SK-N-SH (cell line): Measurements from ENCODE around the gene TTC32. TPM values are rescaled to one million over a fixed set of nuclear protein-coding genes. Genes with fewer than 3 reads are reported as not detected.

Experiments used
- CTCF ChIA-PET: fragments of 300-600, 350-600 bp; formaldehyde crosslinking; extraction: SDS; loops from one replicate; lab custom pipeline; 2021; lab: Yijun Ruan, JAX
- POLR2A ChIA-PET: fragments of 350-600 bp; sonication (Branson Sonifier 250); formaldehyde crosslinking; extraction: SDS; loops from one replicate; lab custom pipeline; 2020; ENCODE audit warnings: antibody characterized with exemption, inconsistent platforms; lab: Yijun Ruan, JAX
- DNase-seq: peaks from one replicate; pipeline ENCODE4 v3.0.0; 2012
- H2AFZ ChIP-seq: fragments of 200-600 bp; sonication (generic); 2 replicates; pipeline ENCODE4 v1.8.1; 2016; ENCODE audit warnings: antibody characterized with exemption, mild to moderate bottlenecking, low read depth
- H3F3A ChIP-seq: fragments of 200-600 bp; sonication (generic); replicated peaks from 2 replicates; pipeline ENCODE3; 2016; ENCODE audit warnings: antibody characterized with exemption, mild to moderate bottlenecking; ENCODE audit not compliant: insufficient read depth
- H3K27ac ChIP-seq, 2 experiments: fragments of 200-500 bp in 1 of 2; fragments of 200-600 bp in 1 of 2; sonication (Bioruptor generic) in 1 of 2; sonication (generic), shearing (Covaris generic) in 1 of 2; 2 replicates each; pipeline versions ENCODE4 v1.5.1 to v1.6.1; 2014 to 2016; ENCODE audit warnings: low read depth in 2 of 2, inconsistent platforms in 1 of 2, low read length in 1 of 2, mild to moderate bottlenecking in 1 of 2, mixed read lengths in 1 of 2
- H3K27me3 ChIP-seq: fragments of 200-600 bp; sonication (generic), shearing (Covaris generic); 2 replicates; pipeline ENCODE4 v1.6.1; 2016; ENCODE audit warnings: mixed run types; ENCODE audit not compliant: insufficient read depth
- H3K36me3 ChIP-seq, 2 experiments: fragments of 200-500 bp in 1 of 2; fragments of 200-600 bp in 1 of 2; sonication (Bioruptor generic) in 1 of 2; sonication (generic) in 1 of 2; replicated peaks in 1 of 2; 2 replicates each; pipeline versions ENCODE3 to v1.5.1; 2014 to 2016; ENCODE audit warnings: low read length in 1 of 2, mild to moderate bottlenecking in 1 of 2; ENCODE audit not compliant: insufficient read depth in 2 of 2, control insufficient read depth in 1 of 2
- H3K4me1 ChIP-seq, 2 experiments: fragments of 200-500 bp in 1 of 2; fragments of 200-600 bp in 1 of 2; sonication (Bioruptor generic) in 1 of 2; sonication (generic), shearing (Covaris generic) in 1 of 2; 2 replicates each; pipeline versions ENCODE4 v1.5.1 to v1.6.1; 2014 to 2016; ENCODE audit warnings: low read depth in 1 of 2, low read length in 1 of 2, mixed run types in 1 of 2; ENCODE audit not compliant: insufficient read depth in 2 of 2, control insufficient read depth in 1 of 2
- H3K4me2 ChIP-seq: fragments of 200-600 bp; sonication (generic), shearing (Covaris generic); 2 replicates; pipeline ENCODE4 v1.6.1; 2017; ENCODE audit warnings: mixed run types
- H3K4me3 ChIP-seq, 2 experiments: fragments of 200-500 bp in 1 of 2; fragments of 200-600 bp in 1 of 2; sonication (Bioruptor generic) in 1 of 2; sonication (generic), shearing (Covaris generic) in 1 of 2; 2 replicates each; pipeline versions ENCODE4 v1.5.1 to v1.8.1; 2014 to 2016; ENCODE audit warnings: low read depth in 2 of 2, inconsistent platforms in 1 of 2, low read length in 1 of 2, mild to moderate bottlenecking in 1 of 2, mixed read lengths in 1 of 2, moderate library complexity in 1 of 2
- H3K79me2 ChIP-seq: fragments of 200-600 bp; sonication (generic); 2 replicates; pipeline ENCODE4 v1.8.1; 2017; ENCODE audit warnings: mild to moderate bottlenecking; ENCODE audit not compliant: insufficient read depth
- H3K9ac ChIP-seq: fragments of 200-600 bp; sonication (generic); 2 replicates; pipeline ENCODE4 v1.6.1; 2017; ENCODE audit warnings: mixed run types
- H3K9me2 ChIP-seq: fragments of 200-600 bp; sonication (generic); 2 replicates; pipeline ENCODE4 v1.6.1; 2017; ENCODE audit warnings: mixed run types
- H3K9me3 ChIP-seq: fragments of 200-600 bp; sonication (generic); 2 replicates; pipeline ENCODE4 v1.6.1; 2017; ENCODE audit warnings: mixed run types, mild to moderate bottlenecking, moderate library complexity
- H4K20me1 ChIP-seq: fragments of 200-600 bp; sonication (generic); 2 replicates; pipeline ENCODE4 v1.6.1; 2017; ENCODE audit warnings: mild to moderate bottlenecking, mixed run types; ENCODE audit not compliant: insufficient read depth
- CHD2 ChIP-seq: fragments of 150-350 bp; IDR thresholded peaks from 2 replicates; pipeline ENCODE4 v1.6.1; 2018; ENCODE audit warnings: low read length; ENCODE audit not compliant: partially characterized antibody
- FOSL2 ChIP-seq: IDR thresholded peaks from 2 replicates; pipeline ENCODE4 v1.4.0; 2012; ENCODE audit warnings: low read depth, mild to moderate bottlenecking, moderate library complexity, borderline replicate concordance
- GATA2 ChIP-seq: sonication (generic); formaldehyde crosslinking; IDR thresholded peaks from 2 replicates; pipeline ENCODE4 v1.5.0; 2020; ENCODE audit warnings: mild to moderate bottlenecking, missing genetic modification reagents
- IRF3 ChIP-seq: fragments of 150-350 bp; IDR thresholded peaks from 2 replicates; pipeline ENCODE4 v1.6.1; 2016; ENCODE audit warnings: mild to moderate bottlenecking, low read depth, low read length
- MEF2A ChIP-seq: IDR thresholded peaks from 2 replicates; pipeline ENCODE4 v1.4.0; 2012; ENCODE audit warnings: low read depth, borderline replicate concordance
- MXI1 ChIP-seq: IDR thresholded peaks from 2 replicates; pipeline ENCODE4 v1.6.1; 2012; ENCODE audit warnings: mild to moderate bottlenecking, low read depth, low read length, improper control_type of control experiment
- RCOR1 ChIP-seq: fragments of 150-350 bp; IDR thresholded peaks from 2 replicates; pipeline ENCODE4 v1.6.1; 2017; ENCODE audit warnings: antibody characterized with exemption, low read length
- TEAD4 ChIP-seq: IDR thresholded peaks from 2 replicates; pipeline ENCODE4 v1.4.0; 2012; ENCODE audit warnings: mild to moderate bottlenecking, borderline replicate concordance; ENCODE audit not compliant: insufficient read depth
- USF2 ChIP-seq: fragments of 150-350 bp; IDR thresholded peaks from 2 replicates; pipeline ENCODE4 v1.6.1; 2017; ENCODE audit warnings: antibody characterized with exemption, low read length, low read depth, borderline replicate concordance
- WGBS: methylation state at CpG from one replicate; pipeline ENCODE4 v1.1.6; 2017; ENCODE audit warnings: low lambda C conversion rate; 5-methylcytosine and 5-hydroxymethylcytosine counted together
- polyA plus RNA-seq, 3 experiments: library from polyadenylated mRNA; depleted of rRNA; stranded (reverse); fragments of >200 nt; gene quantifications; 2 replicates each; pipeline ENCODE4 v1.2.3, GENCODE V29; 2012

The TTC32 gene
- polyA plus RNA-seq, 1 of the 3 experiments (the other 2 are of a cell fraction) = 9.1 TPM

- no peak overlapping the region for H3K27ac ChIP-seq
- no peak overlapping the region for H3K9ac ChIP-seq
- H3K9me2 ChIP-seq = no peaks in the 10 kb centered on the region
- no peaks in the 10 kb centered on the region for H3F3A ChIP-seq
- WGBS = 18% methylated on average over 2 of the region's 2 CpGs
- H3K4me2 ChIP-seq = no peak overlapping the region
- no peak for DNase-seq
- peaks cover 5% of the 10 kb centered on the region; the same call in 1 of the 2 replicates for H3K27me3 ChIP-seq
- POLR2A ChIA-PET = no interaction called here
- H4K20me1 ChIP-seq = no peaks in the 10 kb centered on the region
- no peaks in the 10 kb centered on the region; a peak in 1 of 4 replicates for H3K4me1 ChIP-seq
- H2AFZ ChIP-seq = no peak overlapping the region
- H3K79me2 ChIP-seq = no peaks in the 10 kb centered on the region
- H3K36me3 ChIP-seq = no peaks in the 10 kb centered on the region
- no peaks in the 10 kb centered on the region for H3K9me3 ChIP-seq
- no peak overlapping the region for H3K4me3 ChIP-seq
- no peak for TF ChIP-seq RCOR1
- no peak for TF ChIP-seq FOSL2
- TF ChIP-seq, all 33 proteins: peak for 0
- CTCF ChIA-PET = interaction anchor here (0.8 kb wide), 1 partner anchor 19 kb away, joined by 5 read pairs; no protein-coding TSS in a partner anchor
These were observed 19.5 kb downstream of the TTC32 start for GRCh38 chr2:19882286-19882685.

GRCh38 chr2:19881908-19882265 lies 19.9 kb downstream of the TTC32 start:
- Histone ChIP-seq H2AFZ (no peak overlapping the region), H3K27me3 (peaks cover 5% of the 10 kb centered on the region; the same call in 1 of the 2 replicates), H3K4me1 (no peaks in the 10 kb centered on the region; a peak in 1 of 4 replicates), H3K4me2 (no peak overlapping the region), H3F3A (no peaks in the 10 kb centered on the region), H3K27ac (no peak overlapping the region), H3K36me3 (no peaks in the 10 kb centered on the region), H4K20me1 (no peaks in the 10 kb centered on the region), H3K9me3 (no peaks in the 10 kb centered on the region), H3K9me2 (no peaks in the 10 kb centered on the region), H3K9ac (no peak overlapping the region), H3K79me2 (no peaks in the 10 kb centered on the region), H3K4me3 (no peak overlapping the region)
- CTCF ChIA-PET = interaction anchor here (0.8 kb wide), 1 partner anchor 19 kb away, joined by 5 read pairs; no protein-coding TSS in a partner anchor
- TF ChIP-seq USF2 (no peak), GATA2 (CRISPR knock-in tag) (no peak), TEAD4 (no peak), CHD2 (no peak), IRF3 (no peak), MXI1 (no peak), MEF2A (no peak)
- no peak for DNase-seq
- POLR2A ChIA-PET = no interaction called here
- 3% methylated on average over 2 of the region's 2 CpGs for WGBS
